HCT116 (cell line): ENCODE measurements around the gene ANKRD10. TPM values are rescaled to one million over a fixed set of nuclear protein-coding genes. Genes with fewer than 3 reads are reported as not detected.

Experiments used
- ATAC-seq: fragments of 200-7000 bp; cut with Tn5 transposase; 2 replicates; pipeline ENCODE4 v1.9.1; 2020; ENCODE audit warnings: mild to moderate bottlenecking, moderate library complexity
- BruUV-seq: library from RNA; stranded (reverse); fragments of 400-500 nt; replicated peaks from 2 replicates; lab custom pipeline; 2021; lab: Mats Ljungman, UMichigan
- CTCF ChIA-PET: fragments of 300-600 bp; sonication (Branson Sonifier 250); formaldehyde crosslinking; loops from one replicate; lab custom pipeline; 2021; ENCODE audit warnings: antibody characterized with exemption; lab: Charles Lee
- POLR2A ChIA-PET: fragments of 300-600, 350-600 bp; sonication (Branson Sonifier 250); formaldehyde crosslinking; loops from one replicate; lab custom pipeline; 2021; ENCODE audit warnings: antibody characterized with exemption; lab: Charles Lee
- RAD21 ChIA-PET, 2 experiments: fragments of 300-600 bp; sonication (Branson Sonifier 250); formaldehyde crosslinking; loops; one replicate each; lab custom pipeline; 2023; ENCODE audit warnings: low total read pairs in 2 of 2; ENCODE audit not compliant: uncharacterized antibody in 2 of 2, unreplicated experiment in 2 of 2, low non-redundant PET in 1 of 2; lab: Charles Lee
- DNase-seq: peaks from one replicate; pipeline ENCODE4 v3.0.0-alpha.2; 2010; ENCODE audit warnings: low read depth, low spot score
- H2AFZ ChIP-seq: fragments of 200-600 bp; shearing (Covaris generic), sonication (generic); 2 replicates; pipeline ENCODE4 v1.6.1; 2017; ENCODE audit warnings: low read depth, mixed run types, mixed read lengths, antibody characterized with exemption, low read length; ENCODE audit not compliant: poor library complexity, severe bottlenecking
- H3K27ac ChIP-seq: 2 replicates; pipeline ENCODE4 v1.5.1; 2012; ENCODE audit warnings: low read depth, low read length
- H3K27me3 ChIP-seq: fragments of 200-600 bp; sonication (generic); 2 replicates; pipeline ENCODE4 v1.6.1; 2016; ENCODE audit warnings: mixed run types, low read length, mixed read lengths; ENCODE audit not compliant: insufficient read depth
- H3K36me3 ChIP-seq, 2 experiments: fragments of 200-500 bp in 1 of 2; fragments of 200-600 bp in 1 of 2; sonication (Bioruptor generic) in 1 of 2; sonication (generic) in 1 of 2; 2 replicates each; pipeline versions ENCODE4 v1.5.1 to v1.6.1; 2014 to 2016; ENCODE audit warnings: low read length in 2 of 2, inconsistent platforms in 1 of 2, mixed read lengths in 1 of 2, mixed run types in 1 of 2; ENCODE audit not compliant: insufficient read depth in 2 of 2, control insufficient read depth in 1 of 2
- H3K4me1 ChIP-seq, 2 experiments: fragments of 200-600 bp in 1 of 2; sonication (generic) in 1 of 2; 2 replicates each; pipeline versions ENCODE4 v1.5.1 to v1.6.1; 2012 to 2017; ENCODE audit warnings: low read length in 2 of 2, inconsistent platforms in 1 of 2, mild to moderate bottlenecking in 1 of 2, mixed read lengths in 1 of 2, mixed run types in 1 of 2, moderate library complexity in 1 of 2; ENCODE audit not compliant: insufficient read depth in 2 of 2, control insufficient read depth in 1 of 2
- H3K4me2 ChIP-seq: fragments of 200-600 bp; sonication (generic); 2 replicates; pipeline ENCODE4 v1.6.1; 2017; ENCODE audit warnings: mixed run types, low read length, mixed read lengths
- H3K4me3 ChIP-seq, 2 experiments: fragments of 200-600 bp in 1 of 2; sonication (generic) in 1 of 2; replicated peaks in 1 of 2; 2 replicates each; pipeline ENCODE4 v1.5.1; 2011 to 2016; ENCODE audit warnings: low read length in 2 of 2, control low read depth in 1 of 2, low read depth in 1 of 2, mild to moderate bottlenecking in 1 of 2, mixed read lengths in 1 of 2, mixed run types in 1 of 2
- H3K79me2 ChIP-seq: fragments of 200-600 bp; sonication (generic); 2 replicates; pipeline ENCODE4 v1.6.1; 2017; ENCODE audit warnings: mild to moderate bottlenecking, mixed run types, low read length, moderate library complexity, mixed read lengths; ENCODE audit not compliant: insufficient read depth
- H3K9ac ChIP-seq: fragments of 200-600 bp; sonication (generic); 2 replicates; pipeline ENCODE4 v1.6.1; 2016; ENCODE audit warnings: low read length, mixed read lengths
- H3K9me2 ChIP-seq: fragments of 200-600 bp; sonication (generic), shearing (Covaris generic); 2 replicates; pipeline ENCODE4 v1.6.1; 2017; ENCODE audit warnings: mixed run types, mild to moderate bottlenecking, moderate library complexity; ENCODE audit not compliant: insufficient read depth
- H3K9me3 ChIP-seq, 2 experiments: fragments of 200-500 bp in 1 of 2; fragments of 200-600 bp in 1 of 2; sonication (Bioruptor generic) in 1 of 2; sonication (generic) in 1 of 2; 2 replicates each; pipeline ENCODE4 v1.6.1; 2014 to 2017; ENCODE audit warnings: low read length in 2 of 2, mixed read lengths in 2 of 2, inconsistent platforms in 1 of 2, low read depth in 1 of 2, mild to moderate bottlenecking in 1 of 2, mixed run types in 1 of 2, moderate library complexity in 1 of 2; ENCODE audit not compliant: control insufficient read depth in 1 of 2, insufficient read depth in 1 of 2
- H4K20me1 ChIP-seq: fragments of 200-600 bp; sonication (generic), shearing (Covaris generic); 2 replicates; pipeline ENCODE4 v1.6.1; 2017; ENCODE audit warnings: mixed run types, mild to moderate bottlenecking, moderate library complexity; ENCODE audit not compliant: insufficient read depth
- CBX3 ChIP-seq: IDR thresholded peaks from 2 replicates; pipeline ENCODE4 v1.6.1; 2012; ENCODE audit warnings: low read depth
- EZH2 ChIP-seq: fragments of 200-600 bp; sonication (generic); IDR thresholded peaks from 2 replicates; pipeline ENCODE4 v1.6.1; 2017; ENCODE audit warnings: antibody characterized with exemption, mixed run types
- POLR2AphosphoS5 ChIP-seq: IDR thresholded peaks from 2 replicates; pipeline ENCODE4 v1.6.1; 2011; ENCODE audit warnings: mild to moderate bottlenecking, low read depth, low read length, moderate library complexity
- SIN3A ChIP-seq: IDR thresholded peaks from 2 replicates; pipeline ENCODE4 v1.6.1; 2012; ENCODE audit warnings: low read depth
- TCF7L2 ChIP-seq: IDR thresholded peaks from 2 replicates; pipeline ENCODE4 v1.7.0; 2011; ENCODE audit warnings: borderline replicate concordance, inconsistent platforms; ENCODE audit not compliant: insufficient read depth, insufficient read length; ENCODE audit errors: extremely low read depth
- ZNF274 ChIP-seq: fragments of 200-500 bp; sonication (Bioruptor generic); IDR thresholded peaks from 2 replicates; pipeline ENCODE4 v1.6.1; 2014; ENCODE audit warnings: mild to moderate bottlenecking, low read depth, low read length, inconsistent platforms
- intact Hi-C: fragments of 100-400 bp; cut with micrococcal nuclease; formaldehyde crosslinking; loops from 2 replicates; pipeline ENCODE4 v1.10.0; 2022
- total RNA-seq: library from RNA; stranded (reverse); gene quantifications from one replicate; pipeline ENCODE4 v1.2.1, GENCODE V29; 2021; ENCODE audit not compliant: unreplicated experiment
- TF ChIP-seq, protein P1 (sequence below): IDR thresholded peaks from 2 replicates; pipeline ENCODE4 v1.6.1; 2012
- TF ChIP-seq, protein P2 (sequence below): IDR thresholded peaks from 2 replicates; pipeline ENCODE4 v1.6.1; 2012; ENCODE audit warnings: low read depth
- TF ChIP-seq, protein P3 (sequence below): IDR thresholded peaks from 2 replicates; pipeline ENCODE4 v1.6.1; 2012

ANKRD10 gene
- total RNA-seq, 1 experiment from 2014 or later = 173 TPM

DNA sequence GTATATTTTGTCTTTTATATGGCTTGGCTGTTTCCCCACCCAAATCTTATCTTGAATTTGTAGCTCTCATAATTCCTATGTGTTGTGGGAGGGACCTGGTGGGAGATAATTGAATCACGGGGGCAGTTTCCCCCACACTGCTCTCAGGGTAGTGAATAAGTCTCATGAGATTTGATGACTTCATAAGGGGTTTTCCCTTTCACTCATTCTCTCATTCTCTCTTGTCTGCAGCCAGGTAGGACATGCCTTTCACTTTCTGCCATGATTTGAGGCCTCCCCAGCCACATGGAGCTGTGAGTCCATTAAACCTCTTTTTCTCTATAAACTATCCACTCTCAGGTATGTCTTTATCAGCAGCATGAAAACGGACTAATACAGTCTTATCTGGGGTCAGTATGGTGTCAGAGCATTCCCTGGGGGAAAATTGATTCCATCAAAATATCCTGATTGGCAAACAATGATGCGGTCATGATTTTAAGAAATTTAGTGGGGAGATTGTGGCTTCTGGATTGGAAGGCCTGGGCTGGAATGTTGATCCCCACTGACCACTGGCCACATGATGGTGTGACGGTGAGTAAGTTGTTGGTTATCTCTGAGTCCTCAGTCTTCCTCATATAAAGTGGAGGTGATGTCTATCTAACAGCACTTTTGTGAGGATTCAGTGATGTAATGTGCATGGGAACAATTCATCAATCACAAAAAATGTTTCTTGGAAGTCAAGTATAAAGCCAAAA, 27.5 kb upstream of the ANKRD10 start:
- ATAC-seq = no peak
- Histone ChIP-seq H2AFZ (peak overlapping the region; percentile 58), H3K27ac (no peak overlapping the region), H3K79me2 (no peaks in the 10 kb centered on the region), H3K4me3 (no peak overlapping the region), H4K20me1 (no peaks in the 10 kb centered on the region), H3K4me1 (peaks cover 10 to 52% of the 10 kb centered on the region in 2 experiments), H3K9me3 (no peaks in the 10 kb centered on the region), H3K27me3 (no peaks in the 10 kb centered on the region), H3K9me2 (no peaks in the 10 kb centered on the region), H3K9ac (no peak overlapping the region), H3K36me3 (0 out of 4 replicates have a peak, but pooled peaks cover 0 to 4% of the 10 kb centered on the region in 2 experiments), H3K4me2 (no peak overlapping the region)
- no TSS peak for BruUV-seq
- ChIA-PET CTCF (no interaction called here), RAD21 (no interaction called here), POLR2A (no interaction called here)
- intact Hi-C loops = loop anchor here (10.0 kb wide), 1 partner anchor 522 kb away; no protein-coding TSS in a partner anchor
- TF ChIP-seq SIN3A (no peak), EZH2 (no peak), POLR2AphosphoS5 (no peak), TCF7L2 (no peak), ZNF274 (no peak), CBX3 (no peak)
- TF ChIP-seq, protein P1, sequence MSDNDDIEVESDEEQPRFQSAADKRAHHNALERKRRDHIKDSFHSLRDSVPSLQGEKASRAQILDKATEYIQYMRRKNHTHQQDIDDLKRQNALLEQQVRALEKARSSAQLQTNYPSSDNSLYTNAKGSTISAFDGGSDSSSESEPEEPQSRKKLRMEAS = no peak
- TF ChIP-seq, protein P2, sequence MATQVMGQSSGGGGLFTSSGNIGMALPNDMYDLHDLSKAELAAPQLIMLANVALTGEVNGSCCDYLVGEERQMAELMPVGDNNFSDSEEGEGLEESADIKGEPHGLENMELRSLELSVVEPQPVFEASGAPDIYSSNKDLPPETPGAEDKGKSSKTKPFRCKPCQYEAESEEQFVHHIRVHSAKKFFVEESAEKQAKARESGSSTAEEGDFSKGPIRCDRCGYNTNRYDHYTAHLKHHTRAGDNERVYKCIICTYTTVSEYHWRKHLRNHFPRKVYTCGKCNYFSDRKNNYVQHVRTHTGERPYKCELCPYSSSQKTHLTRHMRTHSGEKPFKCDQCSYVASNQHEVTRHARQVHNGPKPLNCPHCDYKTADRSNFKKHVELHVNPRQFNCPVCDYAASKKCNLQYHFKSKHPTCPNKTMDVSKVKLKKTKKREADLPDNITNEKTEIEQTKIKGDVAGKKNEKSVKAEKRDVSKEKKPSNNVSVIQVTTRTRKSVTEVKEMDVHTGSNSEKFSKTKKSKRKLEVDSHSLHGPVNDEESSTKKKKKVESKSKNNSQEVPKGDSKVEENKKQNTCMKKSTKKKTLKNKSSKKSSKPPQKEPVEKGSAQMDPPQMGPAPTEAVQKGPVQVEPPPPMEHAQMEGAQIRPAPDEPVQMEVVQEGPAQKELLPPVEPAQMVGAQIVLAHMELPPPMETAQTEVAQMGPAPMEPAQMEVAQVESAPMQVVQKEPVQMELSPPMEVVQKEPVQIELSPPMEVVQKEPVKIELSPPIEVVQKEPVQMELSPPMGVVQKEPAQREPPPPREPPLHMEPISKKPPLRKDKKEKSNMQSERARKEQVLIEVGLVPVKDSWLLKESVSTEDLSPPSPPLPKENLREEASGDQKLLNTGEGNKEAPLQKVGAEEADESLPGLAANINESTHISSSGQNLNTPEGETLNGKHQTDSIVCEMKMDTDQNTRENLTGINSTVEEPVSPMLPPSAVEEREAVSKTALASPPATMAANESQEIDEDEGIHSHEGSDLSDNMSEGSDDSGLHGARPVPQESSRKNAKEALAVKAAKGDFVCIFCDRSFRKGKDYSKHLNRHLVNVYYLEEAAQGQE = no peak
- TF ChIP-seq, protein P3, sequence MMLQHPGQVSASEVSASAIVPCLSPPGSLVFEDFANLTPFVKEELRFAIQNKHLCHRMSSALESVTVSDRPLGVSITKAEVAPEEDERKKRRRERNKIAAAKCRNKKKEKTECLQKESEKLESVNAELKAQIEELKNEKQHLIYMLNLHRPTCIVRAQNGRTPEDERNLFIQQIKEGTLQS = no peak
- no peak for DNase-seq
